Endothelial cell of umbilical vein (primary cell): ENCODE data around the gene SH3BGRL3.

Experiments used
- CTCF ChIP-seq, 2 donors: IDR thresholded peaks; 1 replicate in 1 of 2; 2 replicates in 1 of 2; pipeline ENCODE4 v1.5.1; 2011; ENCODE audit warnings: low read length in 2 of 2, mild to moderate bottlenecking in 2 of 2, moderate library complexity in 2 of 2, control low read depth in 1 of 2, inconsistent platforms in 1 of 2, low read depth in 1 of 2; ENCODE audit not compliant: insufficient read depth in 1 of 2; ENCODE audit errors: extremely low read depth in 1 of 2
- EZH2 ChIP-seq: IDR thresholded peaks from 2 replicates; pipeline ENCODE4 v1.6.1; 2012; ENCODE audit warnings: borderline replicate concordance, low read depth, mild to moderate bottlenecking, moderate library complexity, low read length, inconsistent platforms; ENCODE audit not compliant: severe bottlenecking
- GATA2 ChIP-seq: IDR thresholded peaks from 2 replicates; pipeline ENCODE4 v1.7.0; 2011; ENCODE audit warnings: low read depth, mild to moderate bottlenecking, moderate library complexity, mixed read lengths, low read length; ENCODE audit not compliant: insufficient read length, insufficient read depth
- JUN ChIP-seq: IDR thresholded peaks from 2 replicates; pipeline ENCODE4 v1.6.1; 2011; ENCODE audit warnings: borderline replicate concordance, low read depth; ENCODE audit not compliant: insufficient read length, insufficient read depth
- MAX ChIP-seq: IDR thresholded peaks from 2 replicates; pipeline ENCODE4 v1.6.1; 2011; ENCODE audit not compliant: insufficient read depth, insufficient read length
- MYC ChIP-seq: IDR thresholded peaks from one replicate; pipeline ENCODE4 v1.6.1; 2011; ENCODE audit warnings: mild to moderate bottlenecking, low read depth, low read length
- POLR2A ChIP-seq: IDR thresholded peaks from 2 replicates; pipeline ENCODE4 v1.6.1; 2012; ENCODE audit warnings: low read depth, mild to moderate bottlenecking, control low read depth, low read length
- POLR2AphosphoS5 ChIP-seq: IDR thresholded peaks from 2 replicates; pipeline ENCODE4 v1.6.1; 2012; ENCODE audit warnings: low read depth, mild to moderate bottlenecking, control low read depth, low read length, moderate library complexity; ENCODE audit not compliant: insufficient read depth

GRCh38 chr1:26315874-26316850 is 36.3 kb downstream of the SH3BGRL3 start:
- TF ChIP-seq EZH2 (no peak), JUN (no peak), CTCF (IDR thresholded peaks at IDR 0.05; ENCODE audit: extremely low read depth in 1 of 2, insufficient read depth in 1 of 2, low read depth in 1 of 2, low read length in 2 of 2) (no peak), POLR2A (no peak), MYC (no peak), MAX (no peak), POLR2AphosphoS5 (no peak), GATA2 (no peak)
